Tibial nerve (tissue), 3 donors: ENCODE results near the gene DAND5.

Experiments used
- POLR2A ChIP-seq, 2 donors: fragments of 450-650 bp; IDR thresholded peaks; one replicate each; pipeline ENCODE4 v1.6.1; 2017; ENCODE audit warnings: antibody characterized with exemption in 2 of 2, mild to moderate bottlenecking in 2 of 2, moderate library complexity in 2 of 2
- TF ChIP-seq, protein P1 (sequence below), 5 experiments: fragments of 200-600 bp in 3 of 5; fragments of 450-650 bp in 2 of 5; sonication (generic) in 3 of 5; IDR thresholded peaks; one replicate each; pipeline ENCODE4 v1.5.1; 2016 to 2019; ENCODE audit warnings: antibody characterized with exemption in 5 of 5, mild to moderate bottlenecking in 3 of 5, moderate library complexity in 2 of 5

DNA sequence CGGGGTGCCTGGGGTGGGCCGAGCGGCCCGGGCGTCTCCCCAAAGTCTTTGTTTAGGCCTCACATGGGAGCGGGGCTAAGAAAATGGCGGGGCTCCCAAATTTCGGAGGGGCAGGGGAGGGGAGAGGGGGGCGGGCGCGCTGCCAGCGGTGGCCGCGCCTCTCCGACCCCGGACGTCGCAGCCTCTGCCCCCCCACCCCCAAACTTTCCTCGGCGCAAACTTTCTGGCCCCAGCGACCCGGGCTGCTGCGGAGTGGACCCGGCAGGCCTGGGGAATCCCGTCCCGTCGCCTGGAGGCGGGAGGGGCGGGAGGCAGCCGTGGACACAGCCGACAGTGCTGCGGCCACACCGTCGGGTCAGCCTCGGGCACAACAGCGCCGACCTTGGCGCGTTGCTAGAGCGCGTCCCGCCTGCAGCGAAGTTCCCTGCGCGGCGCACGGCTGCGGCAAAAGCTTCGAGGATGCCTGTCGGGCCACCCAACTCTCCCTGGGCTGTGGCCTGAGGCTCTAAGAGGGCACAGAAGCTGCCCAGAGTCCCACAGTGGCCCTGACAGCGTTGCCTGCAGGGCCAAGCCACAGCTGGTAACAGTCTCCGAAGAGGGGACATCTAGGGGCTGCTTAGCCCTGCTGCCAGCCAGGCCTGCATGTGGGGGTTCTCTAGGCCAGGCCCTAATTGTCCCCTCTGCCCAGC lies 27.2 kb downstream of the DAND5 start:
- TF ChIP-seq, protein P1, sequence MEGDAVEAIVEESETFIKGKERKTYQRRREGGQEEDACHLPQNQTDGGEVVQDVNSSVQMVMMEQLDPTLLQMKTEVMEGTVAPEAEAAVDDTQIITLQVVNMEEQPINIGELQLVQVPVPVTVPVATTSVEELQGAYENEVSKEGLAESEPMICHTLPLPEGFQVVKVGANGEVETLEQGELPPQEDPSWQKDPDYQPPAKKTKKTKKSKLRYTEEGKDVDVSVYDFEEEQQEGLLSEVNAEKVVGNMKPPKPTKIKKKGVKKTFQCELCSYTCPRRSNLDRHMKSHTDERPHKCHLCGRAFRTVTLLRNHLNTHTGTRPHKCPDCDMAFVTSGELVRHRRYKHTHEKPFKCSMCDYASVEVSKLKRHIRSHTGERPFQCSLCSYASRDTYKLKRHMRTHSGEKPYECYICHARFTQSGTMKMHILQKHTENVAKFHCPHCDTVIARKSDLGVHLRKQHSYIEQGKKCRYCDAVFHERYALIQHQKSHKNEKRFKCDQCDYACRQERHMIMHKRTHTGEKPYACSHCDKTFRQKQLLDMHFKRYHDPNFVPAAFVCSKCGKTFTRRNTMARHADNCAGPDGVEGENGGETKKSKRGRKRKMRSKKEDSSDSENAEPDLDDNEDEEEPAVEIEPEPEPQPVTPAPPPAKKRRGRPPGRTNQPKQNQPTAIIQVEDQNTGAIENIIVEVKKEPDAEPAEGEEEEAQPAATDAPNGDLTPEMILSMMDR (IDR thresholded peaks at IDR 0.05), result no peak
- TF ChIP-seq POLR2A (IDR thresholded peaks at IDR 0.05), result no peak
